ENCODE measurements around the gene GPR132.
"Not testable (repeated sequence)": the region's sequence is repeated elsewhere in the genome, so short reads cannot be mapped to it uniquely, and the experiment has no call there.

Gene GPR132

GRCh38 chr14:105065280-105066228 lies at the start of gene GPR132:
GPR132 (minus strand) TSS chr14:105065430; CDS start chr14:105055420, 10,010 bp downstream.
- DNase-seq: no peak

GRCh38 chr14:105109243-105109642 lies 44.0 kb upstream of the GPR132 start:
- DNase-seq: not testable (repeated sequence)

GRCh38 chr14:105108516-105108864 lies 43.3 kb upstream of the GPR132 start:
- DNase-seq: no peak

GRCh38 chr14:105107781-105108515 lies 42.7 kb upstream of the GPR132 start:
- no peak for DNase-seq

GRCh38 chr14:105107351-105107750 lies 42.1 kb upstream of the GPR132 start:
- no peak for DNase-seq

GRCh38 chr14:105105158-105105557 lies 39.9 kb upstream of the GPR132 start:
- DNase-seq: no peak

- no peak for DNase-seq
Observed at GRCh38 chr14:105102893-105103292, 37.7 kb upstream of the GPR132 start.

- DNase-seq: no peak
Observed at GRCh38 chr14:105102361-105102870, 37.2 kb upstream of the GPR132 start.

- DNase-seq: no peak
Observed at GRCh38 chr14:105100910-105101309, 35.7 kb upstream of the GPR132 start.

- DNase-seq: no peak
Observed at GRCh38 chr14:105099778-105100177, 34.5 kb upstream of the GPR132 start.

GRCh38 chr14:105098316-105098715 lies 33.1 kb upstream of the GPR132 start:
- no peak for DNase-seq

GRCh38 chr14:105097794-105098127 lies 32.5 kb upstream of the GPR132 start:
- no peak for DNase-seq

- no peak for DNase-seq
Observed at GRCh38 chr14:105096206-105096875, 31.1 kb upstream of the GPR132 start.

- no peak for DNase-seq
Observed at GRCh38 chr14:105095236-105095805, 30.1 kb upstream of the GPR132 start.

- DNase-seq: no peak
Observed at GRCh38 chr14:105094193-105094907, 29.1 kb upstream of the GPR132 start.

GRCh38 chr14:105093431-105094192 lies 28.4 kb upstream of the GPR132 start:
- no peak for DNase-seq

GRCh38 chr14:105093038-105093430 lies 27.8 kb upstream of the GPR132 start:
- DNase-seq: no peak

GRCh38 chr14:105092171-105093037 lies 27.2 kb upstream of the GPR132 start:
- no peak for DNase-seq

- DNase-seq: no peak
Observed at GRCh38 chr14:105091517-105092170, 26.4 kb upstream of the GPR132 start.

GRCh38 chr14:105091054-105091516 lies 25.9 kb upstream of the GPR132 start:
- DNase-seq: no peak
